GM12878 (cell line): Measurements from ENCODE around the gene CTAGE9. TPM values are rescaled to one million over a fixed set of nuclear protein-coding genes. Genes with fewer than 3 reads are reported as not detected.
A peak's percentile ranks its signal among the peaks of the same experiment; 100 is the strongest.
"Not testable (repeated sequence)": the region's sequence is repeated elsewhere in the genome, so short reads cannot be mapped to it uniquely, and the experiment has no call there.

Experiments
- ATAC-seq: fragments of 200-7000 bp; cut with Tn5 transposase; 3 replicates; pipeline ENCODE4 v1.9.1; 2020; ENCODE audit warnings: mild to moderate bottlenecking, moderate library complexity
- BruUV-seq: library from RNA; stranded (reverse); fragments of 400-500 nt; replicated peaks from 2 replicates; lab custom pipeline; 2021; lab: Mats Ljungman, UMichigan
- CTCF ChIA-PET: fragments of 300-600 bp; sonication (Branson Sonifier 250); formaldehyde crosslinking; extraction: SDS; loops from one replicate; lab custom pipeline; 2021; ENCODE audit warnings: inconsistent platforms; lab: Yijun Ruan, JAX
- POLR2A ChIA-PET: fragments of 350-600 bp; formaldehyde crosslinking; extraction: SDS; loops from one replicate; lab custom pipeline; 2021; ENCODE audit warnings: inconsistent platforms; lab: Charles Lee
- RAD21 ChIA-PET: fragments of 300-600 bp; sonication (Branson Sonifier 250); formaldehyde crosslinking; loops from one replicate; lab custom pipeline; 2023; ENCODE audit warnings: antibody characterized with exemption; ENCODE audit not compliant: unreplicated experiment; lab: Charles Lee
- SMC1A ChIA-PET: fragments of 300-600 bp; sonication (Branson Sonifier 250); formaldehyde crosslinking; loops from one replicate; lab custom pipeline; 2023; ENCODE audit not compliant: unreplicated experiment, uncharacterized antibody; lab: Charles Lee
- DNase-seq: peaks from one replicate; pipeline ENCODE4 v3.0.0-alpha.2; 2011; ENCODE audit warnings: low read depth, low spot score
- FAIRE-seq: peaks from 3 replicates; lab custom pipeline; 2011; peaks lifted over from hg19 to GRCh38; lab: Jason Lieb, UNC
- H2AFZ ChIP-seq: 2 replicates; pipeline ENCODE4 v1.6.0; 2011; ENCODE audit warnings: low read depth, low read length, control low read depth; ENCODE audit not compliant: control insufficient read depth
- H3K27ac ChIP-seq: 2 replicates; pipeline ENCODE4 v1.5.1; 2011; ENCODE audit warnings: control low read depth; ENCODE audit not compliant: control insufficient read depth, insufficient read depth
- H3K27me3 ChIP-seq, 2 experiments: replicated peaks in 1 of 2; 2 replicates each; pipeline versions ENCODE4 v1.6.0 to v1.6.1; 2011; ENCODE audit warnings: low read length in 1 of 2; ENCODE audit not compliant: control insufficient read depth in 2 of 2, insufficient read depth in 2 of 2
- H3K36me3 ChIP-seq, 2 experiments: 2 replicates each; pipeline ENCODE4 v1.5.1; 2011; ENCODE audit warnings: low read length in 1 of 2; ENCODE audit not compliant: control insufficient read depth in 2 of 2, insufficient read depth in 2 of 2
- H3K4me1 ChIP-seq: 2 replicates; pipeline ENCODE4 v1.6.1; 2011; ENCODE audit warnings: mild to moderate bottlenecking, low read length, moderate library complexity, mixed read lengths; ENCODE audit not compliant: control insufficient read depth, insufficient read depth
- H3K4me2 ChIP-seq: 2 replicates; pipeline ENCODE4 v1.6.0; 2011; ENCODE audit warnings: control low read depth; ENCODE audit not compliant: control insufficient read depth, insufficient read depth
- H3K4me3 ChIP-seq: fragments of 200-600 bp; sonication (generic); 2 replicates; pipeline ENCODE4 v1.5.1; 2016
- H3K79me2 ChIP-seq: 2 replicates; pipeline ENCODE4 v1.6.0; 2011; ENCODE audit warnings: low read length; ENCODE audit not compliant: control insufficient read depth, insufficient read depth
- H3K9ac ChIP-seq: 2 replicates; pipeline ENCODE4 v1.8.0; 2011; ENCODE audit warnings: low read length, control low read depth, mixed read lengths; ENCODE audit not compliant: control insufficient read depth, insufficient read depth
- H3K9me3 ChIP-seq: replicated peaks from 3 replicates; pipeline ENCODE4 v1.5.1; 2011; ENCODE audit warnings: mild to moderate bottlenecking, low read length; ENCODE audit not compliant: control insufficient read depth, insufficient read depth
- H4K20me1 ChIP-seq: 2 replicates; pipeline ENCODE4 v1.6.0; 2011; ENCODE audit not compliant: control insufficient read depth, insufficient read depth
- BHLHE40 ChIP-seq, 2 experiments: fragments of 450-650 bp in 1 of 2; IDR thresholded peaks; 2 replicates each; pipeline ENCODE4 v1.6.1; 2011 to 2017; ENCODE audit warnings: low read depth in 2 of 2, borderline replicate concordance in 1 of 2, improper control_type of control experiment in 1 of 2, low read length in 1 of 2, mild to moderate bottlenecking in 1 of 2
- IRF4 ChIP-seq: IDR thresholded peaks from 2 replicates; pipeline ENCODE4 v1.6.1; 2011; ENCODE audit warnings: low read depth, low read length
- MEF2A ChIP-seq: IDR thresholded peaks from 2 replicates; pipeline ENCODE4 v1.6.1; 2011; ENCODE audit warnings: low read depth, mild to moderate bottlenecking, low read length, moderate library complexity; ENCODE audit not compliant: insufficient read depth
- NR2F1 ChIP-seq: fragments of 450-650 bp; conservative IDR thresholded peaks from 2 replicates; pipeline ENCODE4 v1.6.1; 2017; ENCODE audit warnings: mild to moderate bottlenecking
- RFX5 ChIP-seq: IDR thresholded peaks from 2 replicates; pipeline ENCODE4 v1.6.1; 2011; ENCODE audit warnings: low read depth, low read length, improper control_type of control experiment
- WGBS: methylation state at CpG from one replicate; pipeline ENCODE4 v1.1.6; 2016; ENCODE audit warnings: low lambda C conversion rate; ENCODE audit not compliant: insufficient replicate concordance, insufficient coverage; ENCODE audit errors: missing lambda C conversion rate; 5-methylcytosine and 5-hydroxymethylcytosine counted together
- in situ Hi-C: fragments of 300-500 bp; cut with MboI; formaldehyde crosslinking; loops from 9 replicates; pipeline ENCODE4 v1.14.3; 2018; ENCODE audit warnings: mixed read lengths
- intact Hi-C: fragments of 100-400 bp; cut with micrococcal nuclease; formaldehyde crosslinking; loops from one replicate; pipeline ENCODE4 v1.14.2; 2022; ENCODE audit not compliant: unreplicated experiment
- polyA plus RNA-seq, 11 experiments: library from polyadenylated mRNA; depleted of rRNA in 4 of 11; unstranded in 6 of 11; stranded (reverse) in 5 of 11; fragments of >200 nt; fragmentation: Nextera tagmentation in 4 of 11; fragmentation: Illumina TruSeq in 1 of 11; extraction: Ambion mirVana in 4 of 11; extraction: Trizol in 1 of 11; gene quantifications; 1 replicate in 1 of 11; 2 replicates in 10 of 11; pipeline versions ENCODE4 v1.2.1 to v1.2.3, GENCODE V29; 2011 to 2016; ENCODE audit warnings: inconsistent platforms in 2 of 11, missing spikeins in 2 of 11, low read depth in 1 of 11
- total RNA-seq, 4 experiments: library from RNA; depleted of rRNA in 3 of 4; stranded (reverse); fragments of >200 nt in 3 of 4; fragmentation: Illumina TruSeq in 1 of 4; extraction: Trizol in 1 of 4; gene quantifications; 2 replicates each; pipeline versions ENCODE4 v1.2.1 to v1.2.3, GENCODE V29; 2013 to 2021

Gene CTAGE9
- total and polyA plus RNA-seq, 10 of the 15 experiments (the other 5 are each of a cell fraction or from before 2014, with no cell fraction given): 0.06 TPM; not detected in 9

GRCh38 chr6:131717836-131718542, 7.2 kb upstream of the CTAGE9 start (continued):
- no peak for TF ChIP-seq NR2F1
- no peak for TF ChIP-seq IRF4
- no peak for TF ChIP-seq MEF2A
- TF ChIP-seq BHLHE40 (IDR thresholded peaks at IDR 0.05; ENCODE audit: borderline replicate concordance in 1 of 2, low read depth in 2 of 2, low read length in 1 of 2): no peak
- no peak for TF ChIP-seq RFX5

- DNase-seq, H3K27me3 ChIP-seq, POLR2A ChIA-PET, in situ Hi-C loops, H3K4me3 ChIP-seq, H3K27ac ChIP-seq, H3K4me2 ChIP-seq, H2AFZ ChIP-seq, H4K20me1 ChIP-seq, H3K9ac ChIP-seq, H3K9me3 ChIP-seq, intact Hi-C loops, SMC1A ChIA-PET, H3K79me2 ChIP-seq, BruUV-seq, CTCF ChIA-PET, H3K4me1 ChIP-seq, H3K36me3 ChIP-seq, FAIRE-seq, RAD21 ChIA-PET: not testable (repeated sequence)
- ATAC-seq: peak; percentile 67
- WGBS: 42% methylated on average over 6 of the region's 6 CpGs
Measured at GRCh38 chr6:131715567-131715966, 4.8 kb upstream of the CTAGE9 start.

- H3K27ac ChIP-seq, H3K9ac ChIP-seq, H3K36me3 ChIP-seq, FAIRE-seq, H3K79me2 ChIP-seq, H3K9me3 ChIP-seq, POLR2A ChIA-PET, RAD21 ChIA-PET, H4K20me1 ChIP-seq, H3K4me2 ChIP-seq, SMC1A ChIA-PET, intact Hi-C loops, DNase-seq, in situ Hi-C loops, H3K4me1 ChIP-seq, H3K27me3 ChIP-seq, H3K4me3 ChIP-seq, H2AFZ ChIP-seq, ATAC-seq, CTCF ChIA-PET, BruUV-seq: not testable (repeated sequence)
- no CpG with 5 or more reads among the region's 2 CpGs for WGBS
Measured at GRCh38 chr6:131703905-131704304, 6.9 kb downstream of the CTAGE9 start.

- H3K9me3 ChIP-seq, H3K4me3 ChIP-seq, H3K27ac ChIP-seq, FAIRE-seq, H3K79me2 ChIP-seq, H3K4me2 ChIP-seq, H2AFZ ChIP-seq, ATAC-seq, H4K20me1 ChIP-seq, CTCF ChIA-PET, intact Hi-C loops, in situ Hi-C loops, H3K4me1 ChIP-seq, H3K36me3 ChIP-seq, BruUV-seq, H3K27me3 ChIP-seq, POLR2A ChIA-PET, RAD21 ChIA-PET, H3K9ac ChIP-seq, DNase-seq, SMC1A ChIA-PET: not testable (repeated sequence)
- no CpG with 5 or more reads among the region's 14 CpGs for WGBS
Measured at GRCh38 chr6:131700851-131701250, 10.0 kb downstream of the CTAGE9 start.
